HEK293 (cell line): ENCODE measurements around the gene STMND1.

Source experiments
- CTCF ChIA-PET: fragments of 350-600 bp; formaldehyde crosslinking; extraction: SDS; loops from one replicate; lab custom pipeline; 2021; ENCODE audit warnings: antibody characterized with exemption; lab: Yijun Ruan, JAX
- POLR2A ChIA-PET: fragments of 300-600 bp; formaldehyde crosslinking; extraction: SDS; loops from one replicate; lab custom pipeline; 2020; ENCODE audit warnings: antibody characterized with exemption, inconsistent platforms; lab: Yijun Ruan, JAX
- H3K27ac ChIP-seq: fragments of 200-500 bp; sonication (Bioruptor generic); 2 replicates; pipeline ENCODE4 v1.5.1; 2014; ENCODE audit warnings: low read depth, low read length, control low read depth, inconsistent platforms; ENCODE audit errors: extremely low read depth
- H3K36me3 ChIP-seq, 2 experiments: fragments of 200-500 bp in 1 of 2; sonication (Bioruptor generic) in 1 of 2; 1 replicate in 1 of 2; 2 replicates in 1 of 2; pipeline ENCODE4 v1.5.1; 2014 to 2017; ENCODE audit warnings: inconsistent platforms in 2 of 2, low read length in 2 of 2; ENCODE audit not compliant: control insufficient read depth in 2 of 2, insufficient read depth in 1 of 2
- H3K4me1 ChIP-seq: fragments of 200-500 bp; sonication (Bioruptor generic); 2 replicates; pipeline ENCODE4 v1.5.1; 2014; ENCODE audit warnings: mild to moderate bottlenecking, low read length, inconsistent platforms; ENCODE audit not compliant: control insufficient read depth, insufficient read depth
- H3K4me3 ChIP-seq: 2 replicates; pipeline ENCODE4 v1.5.1; 2011; ENCODE audit warnings: low read depth, mild to moderate bottlenecking, control low read depth, low read length, moderate library complexity
- H3K9me3 ChIP-seq: fragments of 200-500 bp; sonication (Bioruptor generic); 2 replicates; pipeline ENCODE4 v1.5.1; 2014; ENCODE audit warnings: low read depth, low read length, inconsistent platforms; ENCODE audit not compliant: control insufficient read depth, insufficient read depth
- HOXD13 ChIP-seq: sonication (generic); formaldehyde crosslinking; IDR thresholded peaks from 2 replicates; pipeline ENCODE4 v1.8.0; 2022; ENCODE audit warnings: missing genetic modification reagents, borderline replicate concordance
- KLF7 ChIP-seq: fragments of 450-650 bp; formaldehyde crosslinking; IDR thresholded peaks from 2 replicates; pipeline ENCODE4 v1.5.1; 2016; ENCODE audit warnings: missing biosample characterization, missing genetic modification characterization, borderline replicate concordance
- MEIS1 ChIP-seq: sonication (generic); formaldehyde crosslinking; IDR thresholded peaks from 2 replicates; pipeline ENCODE4 v1.8.1; 2022; ENCODE audit warnings: missing genetic modification reagents, mild to moderate bottlenecking, borderline replicate concordance
- MZF1 ChIP-seq: fragments of 450-650 bp; formaldehyde crosslinking; IDR thresholded peaks from 2 replicates; pipeline ENCODE4 v1.5.1; 2017; ENCODE audit warnings: missing biosample characterization, missing genetic modification characterization, borderline replicate concordance
- REPIN1 ChIP-seq: fragments of 450-650 bp; formaldehyde crosslinking; IDR thresholded peaks from 2 replicates; pipeline ENCODE4 v1.5.1; 2017; ENCODE audit warnings: missing biosample characterization, missing genetic modification characterization, low read depth
- REST ChIP-seq: fragments of 450-650 bp; formaldehyde crosslinking; IDR thresholded peaks from 2 replicates; pipeline ENCODE4 v1.5.1; 2016; ENCODE audit warnings: missing biosample characterization, missing genetic modification characterization
- SCRT2 ChIP-seq: fragments of 450-650 bp; formaldehyde crosslinking; IDR thresholded peaks from 2 replicates; pipeline ENCODE4 v1.5.1; 2016; ENCODE audit warnings: missing biosample characterization, missing genetic modification characterization
- TCF7L2 ChIP-seq: IDR thresholded peaks from 2 replicates; pipeline ENCODE4 v1.6.1; 2011; ENCODE audit warnings: low read depth, mild to moderate bottlenecking, inconsistent platforms, low read length, moderate library complexity, borderline replicate concordance
- WT1 ChIP-seq: fragments of 450-650 bp; formaldehyde crosslinking; IDR thresholded peaks from 2 replicates; pipeline ENCODE4 v1.5.1; 2016; ENCODE audit warnings: missing biosample characterization, missing genetic modification characterization
- YY2 ChIP-seq: fragments of 450-650 bp; formaldehyde crosslinking; IDR thresholded peaks from 2 replicates; pipeline ENCODE4 v1.5.1; 2016; ENCODE audit warnings: missing biosample characterization, missing genetic modification characterization
- ZBTB1 ChIP-seq: fragments of 450-650 bp; formaldehyde crosslinking; IDR thresholded peaks from 2 replicates; pipeline ENCODE4 v1.5.1; 2016; ENCODE audit warnings: missing biosample characterization, missing genetic modification characterization
- ZBTB44 ChIP-seq: fragments of 450-650 bp; IDR thresholded peaks from 2 replicates; pipeline ENCODE4 v1.5.1; 2018; ENCODE audit warnings: missing biosample characterization, mild to moderate bottlenecking, missing genetic modification characterization
- ZNF16 ChIP-seq: fragments of 450-650 bp; formaldehyde crosslinking; IDR thresholded peaks from 2 replicates; pipeline ENCODE4 v1.5.1; 2016; ENCODE audit warnings: low read depth, missing biosample characterization, missing genetic modification characterization
- ZNF202 ChIP-seq: fragments of 450-650 bp; formaldehyde crosslinking; IDR thresholded peaks from 2 replicates; pipeline ENCODE4 v1.5.1; 2016; ENCODE audit warnings: missing biosample characterization, missing genetic modification characterization, borderline replicate concordance
- ZNF221 ChIP-seq: fragments of 450-650 bp; formaldehyde crosslinking; IDR thresholded peaks from 2 replicates; pipeline ENCODE4 v1.5.1; 2017; ENCODE audit warnings: missing biosample characterization, missing genetic modification characterization, borderline replicate concordance
- ZNF274 ChIP-seq, 2 experiments: fragments of 200-500 bp in 1 of 2; fragments of 450-650 bp in 1 of 2; sonication (Bioruptor generic) in 1 of 2; formaldehyde crosslinking in 1 of 2; IDR thresholded peaks; 2 replicates each; pipeline versions ENCODE4 v1.5.1 to v1.6.1; 2014 to 2016; ENCODE audit warnings: borderline replicate concordance in 1 of 2, inconsistent platforms in 1 of 2, low read length in 1 of 2, missing biosample characterization in 1 of 2, missing genetic modification characterization in 1 of 2
- ZNF335 ChIP-seq: fragments of 450-650 bp; formaldehyde crosslinking; conservative IDR thresholded peaks from 2 replicates; pipeline ENCODE4 v1.5.1; 2016; ENCODE audit warnings: missing biosample characterization, missing genetic modification characterization
- ZNF350 ChIP-seq: fragments of 450-650 bp; formaldehyde crosslinking; IDR thresholded peaks from 2 replicates; pipeline ENCODE4 v1.5.0; 2017; ENCODE audit warnings: missing biosample characterization, mild to moderate bottlenecking, missing genetic modification characterization
- ZNF433 ChIP-seq: fragments of 450-650 bp; formaldehyde crosslinking; IDR thresholded peaks from 2 replicates; pipeline ENCODE4 v1.5.1; 2016; ENCODE audit warnings: missing biosample characterization, missing genetic modification characterization, low read depth
- ZNF501 ChIP-seq: fragments of 450-650 bp; formaldehyde crosslinking; IDR thresholded peaks from 2 replicates; pipeline ENCODE4 v1.5.1; 2016; ENCODE audit warnings: missing biosample characterization, missing genetic modification characterization
- ZNF518A ChIP-seq: fragments of 450-650 bp; formaldehyde crosslinking; conservative IDR thresholded peaks from 2 replicates; pipeline ENCODE4 v1.5.1; 2016; ENCODE audit warnings: low read depth, missing biosample characterization, missing genetic modification characterization
- ZNF561 ChIP-seq: fragments of 450-650 bp; IDR thresholded peaks from 2 replicates; pipeline ENCODE4 v1.5.1; 2018; ENCODE audit warnings: missing biosample characterization, missing genetic modification characterization, borderline replicate concordance
- ZNF654 ChIP-seq: fragments of 450-650 bp; formaldehyde crosslinking; IDR thresholded peaks from 2 replicates; pipeline ENCODE4 v1.5.1; 2016; ENCODE audit warnings: low read depth, missing biosample characterization, missing genetic modification characterization
- ZNF76 ChIP-seq: fragments of 450-650 bp; formaldehyde crosslinking; IDR thresholded peaks from 2 replicates; pipeline ENCODE4; 2016; ENCODE audit warnings: low read depth, missing biosample characterization, missing genetic modification characterization, borderline replicate concordance

STMND1 gene

GRCh38 chr6:17064975-17065374, 36.9 kb upstream of the STMND1 start:
- POLR2A ChIA-PET = no interaction called here
- Histone ChIP-seq H3K36me3 (no peaks in the 10 kb centered on the region), H3K27ac (no peak overlapping the region), H3K4me1 (no peaks in the 10 kb centered on the region)
- no peak for TF ChIP-seq ZNF274 (IDR thresholded peaks at IDR 0.05; ENCODE audit: low read length)
- TF ChIP-seq ZNF274 (tag by site-specific recombination; IDR thresholded peaks at IDR 0.05; ENCODE audit: borderline replicate concordance) = no peak
- no peak for TF ChIP-seq ZNF335
- TF ChIP-seq ZBTB44 (tag by site-specific recombination) = no peak
- TF ChIP-seq ZNF16 (tag by site-specific recombination) = no peak
- TF ChIP-seq KLF7 = no peak
- TF ChIP-seq ZNF221 (tag by site-specific recombination) = no peak
- TF ChIP-seq ZNF433 (tag by site-specific recombination) = no peak
- TF ChIP-seq TCF7L2 = no peak
- no peak for TF ChIP-seq REST
- no peak for TF ChIP-seq ZNF202
- TF ChIP-seq YY2 (tag by site-specific recombination) = no peak
- no peak for TF ChIP-seq ZBTB1 (tag by site-specific recombination)
- TF ChIP-seq MEIS1 (CRISPR knock-in tag) = no peak
- TF ChIP-seq ZNF501 = no peak
- no peak for TF ChIP-seq ZNF76 (tag by site-specific recombination)
- TF ChIP-seq, all 188 proteins: peak for 0
- Histone ChIP-seq H3K9me3 (no peaks in the 10 kb centered on the region), H3K4me3 (no peak overlapping the region)
- CTCF ChIA-PET = interaction anchor here (1.1 kb wide), 1 partner anchor 21 kb away, joined by 4 read pairs; no protein-coding TSS in a partner anchor

GRCh38 chr6:17066610-17067009, 35.2 kb upstream of the STMND1 start:
- Histone ChIP-seq H3K4me3 (no peak overlapping the region), H3K36me3 (no peaks in the 10 kb centered on the region), H3K27ac (no peak overlapping the region), H3K9me3 (no peaks in the 10 kb centered on the region), H3K4me1 (no peaks in the 10 kb centered on the region)
- POLR2A ChIA-PET = no interaction called here
- CTCF ChIA-PET = interaction anchor here (0.5 to 1.7 kb wide), 4 partner anchors 18 to 27 kb away, joined by 3 to 4 read pairs (median 3); no protein-coding TSS in a partner anchor
- no peak for TF ChIP-seq ZNF518A
- TF ChIP-seq ZNF654 (tag by site-specific recombination) = no peak
- no peak for TF ChIP-seq ZNF501
- no peak for TF ChIP-seq WT1 (tag by site-specific recombination)
- no peak for TF ChIP-seq ZNF350 (tag by site-specific recombination)
- no peak for TF ChIP-seq ZNF561 (tag by site-specific recombination)
- no peak for TF ChIP-seq REPIN1
- no peak for TF ChIP-seq MZF1 (tag by site-specific recombination)
- no peak for TF ChIP-seq SCRT2 (tag by site-specific recombination)
- TF ChIP-seq HOXD13 (CRISPR knock-in tag) = no peak
